GM19099 (cell line): ENCODE results near the gene GNG10.

ENCODE experiments used
- POLR2A ChIP-seq: IDR thresholded peaks from 3 replicates; pipeline ENCODE4 v1.6.1; 2011; ENCODE audit warnings: low read depth; ENCODE audit not compliant: insufficient read length; ENCODE audit errors: extremely low read depth

GNG10 gene

DNA sequence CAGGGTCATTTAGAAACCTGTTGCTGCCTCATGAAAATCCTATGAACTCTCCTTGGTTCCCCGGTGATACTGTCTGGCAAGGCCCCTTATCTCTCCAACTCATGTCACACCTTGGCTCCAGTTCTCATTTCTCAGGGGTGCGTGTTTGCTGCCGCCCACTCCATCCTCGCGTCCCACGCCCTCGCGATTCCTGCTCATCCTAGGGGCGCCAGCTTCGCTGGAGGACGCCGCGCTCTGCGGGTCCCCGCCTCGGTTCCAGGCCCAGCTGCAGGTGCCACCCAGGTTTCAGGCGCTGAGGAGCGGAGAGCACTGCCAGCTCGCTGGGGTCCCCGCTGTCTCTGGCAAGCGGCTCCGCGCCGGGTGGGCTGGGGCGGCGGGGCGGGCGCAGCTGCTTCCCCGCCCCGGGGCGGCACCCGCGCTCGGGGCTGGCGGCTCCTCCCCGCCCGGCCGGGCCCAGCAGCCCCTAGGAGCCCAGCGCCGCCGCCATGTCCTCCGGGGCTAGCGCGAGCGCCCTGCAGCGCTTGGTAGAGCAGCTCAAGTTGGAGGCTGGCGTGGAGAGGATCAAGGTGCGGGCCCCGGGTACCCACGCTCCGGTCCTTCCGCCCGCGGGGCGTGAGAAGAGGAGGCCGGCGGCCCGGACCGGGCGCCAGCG lies at the start of gene GNG10:
Gene GNG10, plus strand, starts transcription at position 456 of the 652 bp plus-strand sequence. Its CDS starts 30 bp downstream, at position 486.
- peak; percentile 59 for TF ChIP-seq POLR2A

- no peak for TF ChIP-seq POLR2A
Measured at GRCh38 chr9:111613436-111614040, 47.9 kb upstream of the GNG10 start.

GRCh38 chr9:111615928-111616327 lies 45.5 kb upstream of the GNG10 start:
- no peak for TF ChIP-seq POLR2A

DNA sequence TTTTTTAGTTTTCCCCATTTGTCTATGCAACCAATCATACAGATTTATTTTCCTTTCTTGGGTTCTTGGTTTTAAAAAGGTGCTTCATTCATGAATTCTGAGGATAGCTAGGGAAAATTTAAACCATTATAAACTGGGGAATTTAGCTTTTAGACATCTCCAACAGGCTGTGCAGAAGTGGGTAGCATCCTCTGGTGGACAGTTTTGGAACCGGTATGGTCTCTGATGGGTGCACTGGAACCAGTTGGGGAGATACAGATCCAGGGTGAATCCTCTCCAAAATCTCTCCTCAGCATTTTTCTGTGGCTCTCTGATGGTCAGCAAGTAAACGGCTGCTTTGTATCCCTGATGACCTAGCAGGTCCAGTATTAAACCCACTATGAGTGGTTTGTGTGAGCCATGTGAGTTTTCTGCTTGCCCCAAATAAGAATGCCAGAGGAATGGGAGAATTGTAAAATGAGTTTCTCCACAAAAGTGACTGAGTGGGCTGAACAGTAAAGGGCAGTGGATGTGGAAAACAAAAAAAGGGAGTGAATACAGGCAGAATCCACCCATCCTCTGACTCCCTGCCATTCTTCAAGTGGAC lies 39.4 kb upstream of the GNG10 start:
- no peak for TF ChIP-seq POLR2A

DNA sequence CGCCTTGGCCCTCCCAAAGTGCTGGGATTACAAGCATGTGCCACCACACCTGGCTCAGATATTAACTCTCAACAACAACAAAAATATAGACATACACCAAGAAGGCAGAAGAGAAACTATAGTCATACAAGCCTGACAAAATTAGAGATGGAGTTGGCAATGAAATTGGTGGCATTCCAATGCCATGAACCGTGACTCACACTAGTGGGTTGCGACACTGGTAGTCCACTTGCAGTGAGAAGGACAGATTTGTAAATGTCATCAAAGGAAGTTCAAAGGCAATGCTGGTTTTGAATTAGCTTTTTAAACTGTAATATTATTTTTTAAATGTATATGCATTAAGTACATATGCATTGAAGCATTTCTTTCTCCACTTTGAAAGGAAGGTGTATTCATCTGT lies 38.8 kb upstream of the GNG10 start:
- TF ChIP-seq POLR2A: no peak

GRCh38 chr9:111627260-111627963 lies 34.0 kb upstream of the GNG10 start:
- no peak for TF ChIP-seq POLR2A

GRCh38 chr9:111628411-111628810 lies 33.0 kb upstream of the GNG10 start:
- TF ChIP-seq POLR2A: no peak

DNA sequence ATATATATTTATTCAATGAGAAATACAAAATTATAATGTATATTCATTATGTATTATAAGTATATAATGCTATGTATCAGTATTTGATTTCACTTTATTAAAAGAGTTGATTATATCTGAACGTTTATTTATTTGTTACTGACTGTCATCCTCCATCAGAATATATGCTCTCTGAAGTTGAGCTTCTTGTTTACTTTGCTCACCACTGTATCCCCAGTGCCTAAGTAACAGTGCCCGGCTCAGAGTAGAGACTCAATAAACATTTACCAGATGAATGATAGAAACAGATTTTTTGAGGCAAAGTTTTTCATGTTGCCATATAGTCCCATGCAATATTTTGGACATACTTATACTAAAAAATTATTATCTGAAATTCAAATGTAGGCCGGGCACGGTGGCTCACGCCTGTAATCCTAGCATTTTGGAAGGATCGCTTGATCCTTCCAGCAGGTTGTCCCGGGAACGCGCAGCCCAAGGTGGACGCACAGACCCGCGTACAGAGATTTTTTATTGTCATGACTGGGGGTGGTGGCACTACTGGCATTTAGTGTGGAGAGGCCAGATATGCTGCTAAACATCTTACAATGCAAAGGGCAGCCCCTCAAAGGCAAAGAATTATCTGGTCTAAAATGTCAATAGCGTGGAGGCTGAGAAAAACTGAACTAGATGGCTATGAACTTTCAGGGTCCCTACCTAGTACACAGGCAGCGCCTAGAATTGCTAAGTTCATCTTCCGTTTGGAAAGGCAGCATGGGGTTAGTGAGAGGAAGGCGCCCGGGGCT lies 31.0 kb upstream of the GNG10 start:
- no peak for TF ChIP-seq POLR2A

DNA sequence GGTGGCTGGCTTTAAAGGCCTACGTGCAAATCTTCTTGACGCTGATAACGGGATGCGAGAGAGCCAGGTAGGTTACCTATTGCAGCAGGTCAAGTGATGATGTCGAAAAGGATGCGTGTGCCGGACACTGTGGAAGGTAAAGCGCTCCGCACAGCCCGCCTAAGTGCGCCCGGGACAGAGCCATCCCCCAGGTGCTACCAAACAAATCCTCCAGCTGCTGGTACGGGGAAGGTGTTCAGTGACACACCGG lies 30.5 kb upstream of the GNG10 start:
- no peak for TF ChIP-seq POLR2A

- peak; percentile 100 for TF ChIP-seq POLR2A
Measured at GRCh38 chr9:111631214-111631971, 30.0 kb upstream of the GNG10 start, which contains the start of gene DNAJC25. DNAJC25 (plus strand) TSS chr9:111631334; CDS start chr9:111631408, 74 bp downstream.

- TF ChIP-seq POLR2A: no peak
Measured at GRCh38 chr9:111632060-111632459, 29.3 kb upstream of the GNG10 start.

- TF ChIP-seq POLR2A: no peak
Measured at GRCh38 chr9:111632695-111633388, 28.6 kb upstream of the GNG10 start.

DNA sequence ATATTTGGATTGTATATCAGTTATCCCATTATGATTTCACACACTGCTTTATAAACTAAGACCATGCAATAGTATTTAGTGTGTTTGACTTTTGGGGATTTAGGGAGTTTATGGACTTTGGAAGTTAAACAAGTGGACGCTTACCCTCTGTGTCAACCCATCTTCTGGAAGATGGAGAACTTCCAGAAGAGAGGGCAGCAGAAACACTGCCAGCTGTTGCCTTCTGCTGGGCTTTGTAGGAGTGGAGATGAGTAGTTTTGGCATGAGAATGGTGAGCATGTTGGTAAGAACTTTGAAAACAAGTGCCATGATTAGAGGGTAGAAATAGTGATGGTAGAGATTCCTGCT lies 28.0 kb upstream of the GNG10 start:
- TF ChIP-seq POLR2A: no peak

- TF ChIP-seq POLR2A: no peak
Measured at GRCh38 chr9:111634860-111635259, 26.5 kb upstream of the GNG10 start.
